ENCODE results near the gene DDX41.

Gene DDX41

GRCh38 chr5:177476531-177477233, 40.1 kb downstream of the DDX41 start:
- ChIA-PET POLR2A (interaction anchor here (0.7 to 15.8 kb wide), 6 partner anchors 8 to 75 kb away, joined by 3 to 401 read pairs (median 4); partner anchors contain the start of genes DDX41 and PDLIM7), CTCF (interaction anchor here (11.7 to 16.8 kb wide), 2 partner anchors 19 to 21 kb away, joined by 168 to 261 read pairs; partner anchors contain the start of gene PDLIM7)
- TF ChIP-seq CTCF (IDR thresholded peaks at IDR 0.05; ENCODE audit: insufficient read depth, low read length, missing control alignments): no peak
- no peak for DNase-seq (ENCODE audit: low read depth, low spot score)
- no peak overlapping the region for H3K4me3 ChIP-seq (ENCODE audit: low read depth, low read length)

- TF ChIP-seq CTCF (IDR thresholded peaks at IDR 0.05; ENCODE audit: insufficient read depth, low read length, missing control alignments): no peak
- H3K4me3 ChIP-seq (ENCODE audit: low read depth, low read length): no peak overlapping the region
- DNase-seq (ENCODE audit: low read depth, low spot score): no peak
- ChIA-PET POLR2A (interaction anchor here (1.2 to 15.8 kb wide), 3 partner anchors 18 to 74 kb away, joined by 3 to 401 read pairs (median 4); partner anchors contain the start of genes DDX41 and PDLIM7), CTCF (interaction anchor here (11.7 to 16.8 kb wide), 2 partner anchors 20 kb away, joined by 168 to 261 read pairs; partner anchors contain the start of gene PDLIM7)
Measured at GRCh38 chr5:177475563-177476427, 41.0 kb downstream of the DDX41 start.

GRCh38 chr5:177474846-177475562, 41.8 kb downstream of the DDX41 start:
- TF ChIP-seq CTCF (IDR thresholded peaks at IDR 0.05; ENCODE audit: insufficient read depth, low read length, missing control alignments): no peak
- DNase-seq (ENCODE audit: low read depth, low spot score): no peak
- POLR2A ChIA-PET: interaction anchor here (15.8 kb wide), 1 partner anchor 19 kb away, joined by 401 read pairs; the partner anchor contains the start of gene PDLIM7

GRCh38 chr5:177474002-177474476, 42.7 kb downstream of the DDX41 start:
- ChIA-PET CTCF (interaction anchor here (1.1 to 16.8 kb wide), 3 partner anchors 19 to 70 kb away, joined by 4 to 261 read pairs (median 168); partner anchors contain the start of gene PDLIM7), POLR2A (interaction anchor here (0.9 to 15.8 kb wide), 4 partner anchors 10 to 20 kb away, joined by 3 to 401 read pairs (median 4); partner anchors contain the start of gene PDLIM7)
- peak overlapping the region; percentile 37 for H3K4me3 ChIP-seq (ENCODE audit: low read depth, low read length)
- TF ChIP-seq CTCF (IDR thresholded peaks at IDR 0.05; ENCODE audit: insufficient read depth, low read length, missing control alignments): no peak
- no peak for DNase-seq (ENCODE audit: low read depth, low spot score)

More at GRCh38 chr5:177474846-177475562, 41.8 kb downstream of the DDX41 start:
- CTCF ChIA-PET: interaction anchor here (11.7 to 16.8 kb wide), 2 partner anchors 19 to 21 kb away, joined by 168 to 261 read pairs; partner anchors contain the start of gene PDLIM7
- no peak overlapping the region for H3K4me3 ChIP-seq (ENCODE audit: low read depth, low read length)

- ChIA-PET POLR2A (interaction anchor here (0.9 to 15.8 kb wide), 6 partner anchors 11 to 69 kb away, joined by 3 to 401 read pairs (median 6); partner anchors contain the start of gene PDLIM7), CTCF (interaction anchor here (0.9 to 16.8 kb wide), 5 partner anchors 11 to 164 kb away, joined by 3 to 261 read pairs (median 4); partner anchors contain the start of gene PDLIM7)
- TF ChIP-seq CTCF (IDR thresholded peaks at IDR 0.05; ENCODE audit: insufficient read depth, low read length, missing control alignments): no peak
- no peak for DNase-seq (ENCODE audit: low read depth, low spot score)
- peak within 1 kb of the TSS; percentile 89 for H3K4me3 ChIP-seq (ENCODE audit: low read depth, low read length)
Measured at GRCh38 chr5:177473443-177474001, 43.2 kb downstream of the DDX41 start, which contains the start of gene DBN1. Gene DBN1 (minus strand): TSS chr5:177473634. CDS start chr5:177473521, 113 bp downstream.

Data from AG04449 (cell line).